Heart left ventricle (tissue), 16 donors: ENCODE results near the gene HACD2. TPM values are rescaled to one million over a fixed set of nuclear protein-coding genes. Genes with fewer than 3 reads are reported as not detected.

ENCODE experiments used
- ATAC-seq, 4 donors: fragments of 200-7000 bp; cut with Tn5 transposase; one replicate each; pipeline ENCODE4 v1.9.1; 2020 to 2022; ENCODE audit warnings: moderate library complexity in 4 of 4, mild to moderate bottlenecking in 3 of 4, moderate number of reproducible peaks in 1 of 4
- DNase-seq, 5 donors: peaks; one replicate each; pipeline ENCODE4 v3.0.0-alpha.2; 2020
- H3K27ac ChIP-seq, 12 donors: fragments of 200-600 bp; sonication (generic) in 4 of 12; one replicate each; pipeline versions ENCODE4 v1.5.0 to v1.8.0; 2016 to 2022; ENCODE audit warnings: mild to moderate bottlenecking in 2 of 12
- H3K27me3 ChIP-seq, 9 donors: fragments of 200-600 bp; sonication (generic) in 2 of 9; one replicate each; pipeline versions ENCODE4 v1.5.1 to v1.8.0; 2016 to 2022; ENCODE audit warnings: mild to moderate bottlenecking in 3 of 9
- H3K36me3 ChIP-seq, 9 donors: fragments of 200-600 bp; sonication (generic) in 2 of 9; one replicate each; pipeline versions ENCODE4 v1.5.0 to v1.8.0; 2018 to 2022; ENCODE audit warnings: mild to moderate bottlenecking in 2 of 9
- H3K4me1 ChIP-seq, 12 donors: fragments of 200-600 bp; sonication (generic) in 4 of 12; one replicate each; pipeline versions ENCODE4 v1.5.0 to v1.8.0; 2016 to 2022; ENCODE audit warnings: mild to moderate bottlenecking in 3 of 12
- H3K4me3 ChIP-seq, 12 donors: fragments of 200-600 bp; sonication (generic) in 4 of 12; one replicate each; pipeline versions ENCODE4 v1.5.0 to v1.8.0; 2017 to 2022; ENCODE audit warnings: mild to moderate bottlenecking in 9 of 12, moderate library complexity in 4 of 12
- H3K9me3 ChIP-seq, 12 donors: fragments of 200-600 bp; sonication (generic) in 4 of 12; one replicate each; pipeline versions ENCODE4 v1.5.0 to v1.8.0; 2016 to 2022; ENCODE audit warnings: mild to moderate bottlenecking in 1 of 12
- POLR2A ChIP-seq, 2 donors: fragments of 450-650 bp; IDR thresholded peaks; one replicate each; pipeline ENCODE4 v1.6.1; 2017; ENCODE audit warnings: antibody characterized with exemption in 2 of 2, mild to moderate bottlenecking in 2 of 2, moderate library complexity in 2 of 2
- WGBS, 4 donors: extraction: QIAGEN DNeasy Blood & Tissue Kit in 2 of 4; methylation state at CpG; one replicate each; pipeline versions ENCODE4 v1.1.5 to v1.1.7; 2013 to 2018; 5-methylcytosine and 5-hydroxymethylcytosine counted together
- intact Hi-C, 10 donors: fragments of 100-400 bp; cut with DNase I; formaldehyde crosslinking; loops; one replicate each; pipeline versions ENCODE4 v1.11.1 to v1.14.2; 2022
- polyA plus RNA-seq, 2 donors: library from polyadenylated mRNA; stranded (reverse); fragments of 200-250 nt; gene quantifications; one replicate each; pipeline ENCODE4 v1.2.3, GENCODE V29; 2013
- total RNA-seq, 9 donors: library from RNA; depleted of rRNA in 2 of 9; stranded (reverse); fragments of >200 nt in 2 of 9; fragmentation: NEBNext Ultra II Directional in 3 of 9; extraction: Animal tissue kit (Norgen Biotek cat#: 25700) in 3 of 9; gene quantifications; one replicate each; pipeline versions ENCODE4 v1.1.0 to v1.2.4, GENCODE V29; 2016 to 2023
- TF ChIP-seq, protein P1 (sequence below), 12 donors: fragments of 200-600 bp; sonication (generic) in 4 of 12; IDR thresholded peaks; one replicate each; pipeline versions ENCODE4 v1.5.0 to v1.8.0; 2018 to 2022; ENCODE audit warnings: antibody characterized with exemption in 12 of 12, mild to moderate bottlenecking in 5 of 12
- donor health status: ischemic (EF 13 %, LVEDD 7.1; RV severe dilation, severe dysfunction).
- donor health status: healthy with polysubstance abuse.
- donor health status: DM: no; HTN: yes; CAD: no.
- donor health status: DM: no; HTN: no; CAD: no.
- donor health status: ischemic (EF 25% LVEDD 6.9; RV normal size, moderate dysfunction).
- donor health status: ischemic (EF 25% LVEDD 5.7; RV mildly dilated, moderate dysfunction).
- donor health status: healthy.
- donor health status: DM: yes; HTN: yes; CAD: no.
- donor health status: ischemic (EF 35%, LVEDD 5.7; RV mildly dilated, moderate dysfunction).
- donor health status: nonischemic (EF 11% LVEDD 7.7; RV severe dilation, severe dysfunction).
- donor health status: DM: yes; HTN: yes; CAD: no.
- donor health status: PGD.
- donor health status: ischemic (EF 29% LVEDD 5.4; RV normal size, mild dysfunction).
- donor health status: nonischemic (EF 23%, LVEDD 6.1; RV moderate dilation, normal function).

HACD2 gene
- total and polyA plus RNA-seq, 11 donors, result 5.6 to 23.3 (median 9.7) TPM

DNA sequence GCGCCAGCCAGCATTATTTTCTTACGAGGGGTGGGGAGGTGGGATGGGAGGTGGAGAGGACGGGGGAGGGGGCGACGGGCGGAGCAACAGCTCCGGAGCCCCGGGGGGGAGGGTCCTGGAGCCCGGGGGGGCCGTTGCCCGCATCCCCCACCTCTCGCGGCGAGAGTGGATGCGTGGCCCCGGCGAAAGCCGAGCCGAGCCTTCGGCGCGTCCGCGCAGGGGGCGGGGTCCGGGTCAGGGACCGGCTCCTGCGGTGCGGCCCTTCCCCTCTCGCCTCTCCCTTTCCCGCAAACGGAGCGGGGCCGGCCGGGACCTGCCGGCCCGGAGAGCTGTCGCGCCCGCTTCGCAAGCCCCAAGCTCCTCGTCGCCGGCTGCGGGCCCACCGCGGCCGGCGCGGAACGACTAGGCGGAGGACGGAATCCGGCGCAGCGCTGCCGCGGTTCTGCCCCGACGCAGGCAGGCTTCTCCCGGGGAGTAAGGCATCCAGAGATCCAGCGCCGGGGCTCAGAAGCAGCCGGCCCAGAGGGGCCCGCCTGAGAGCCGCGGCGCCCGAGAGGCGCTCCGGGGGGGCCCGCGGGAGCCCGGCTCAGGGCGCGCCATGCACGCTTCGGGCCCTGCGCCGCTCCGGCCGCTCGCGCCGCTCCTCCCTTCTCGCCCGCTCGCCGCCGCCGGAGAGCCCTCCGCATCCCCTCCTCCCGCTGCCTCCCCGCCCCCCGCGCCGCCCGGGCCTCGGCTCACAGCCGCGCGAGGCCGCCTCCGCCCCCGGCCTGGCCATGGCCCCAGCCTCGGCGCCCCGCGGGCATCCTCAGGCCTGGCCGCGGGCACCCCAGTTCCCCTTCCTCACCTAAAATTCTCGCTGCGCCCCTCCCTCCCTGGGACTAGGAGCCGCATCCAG, 135.5 kb downstream of the HACD2 start:
- Histone ChIP-seq H3K36me3 (no peaks in the 10 kb centered on the region), H3K27ac (peak overlapping the region; percentile 80 to 97 (median 93)), H3K27me3 (peaks cover 0 to 52% (median 7%) of the 10 kb centered on the region in 9 donors), H3K4me1 (peaks cover 0 to 38% (median 11%) of the 10 kb centered on the region in 12 donors), H3K9me3 (no peaks in the 10 kb centered on the region), H3K4me3 (peak overlapping the region; percentile 61 to 92 (median 78))
- 1 to 2% (median 1%) methylated on average over 18 to 114 of the region's 114 CpGs for whole genome bisulfite sequencing, 4 donors
- TF ChIP-seq POLR2A (IDR thresholded peaks at IDR 0.05), result peak in 1 of 2 donors; percentile 32
- TF ChIP-seq, protein P1, sequence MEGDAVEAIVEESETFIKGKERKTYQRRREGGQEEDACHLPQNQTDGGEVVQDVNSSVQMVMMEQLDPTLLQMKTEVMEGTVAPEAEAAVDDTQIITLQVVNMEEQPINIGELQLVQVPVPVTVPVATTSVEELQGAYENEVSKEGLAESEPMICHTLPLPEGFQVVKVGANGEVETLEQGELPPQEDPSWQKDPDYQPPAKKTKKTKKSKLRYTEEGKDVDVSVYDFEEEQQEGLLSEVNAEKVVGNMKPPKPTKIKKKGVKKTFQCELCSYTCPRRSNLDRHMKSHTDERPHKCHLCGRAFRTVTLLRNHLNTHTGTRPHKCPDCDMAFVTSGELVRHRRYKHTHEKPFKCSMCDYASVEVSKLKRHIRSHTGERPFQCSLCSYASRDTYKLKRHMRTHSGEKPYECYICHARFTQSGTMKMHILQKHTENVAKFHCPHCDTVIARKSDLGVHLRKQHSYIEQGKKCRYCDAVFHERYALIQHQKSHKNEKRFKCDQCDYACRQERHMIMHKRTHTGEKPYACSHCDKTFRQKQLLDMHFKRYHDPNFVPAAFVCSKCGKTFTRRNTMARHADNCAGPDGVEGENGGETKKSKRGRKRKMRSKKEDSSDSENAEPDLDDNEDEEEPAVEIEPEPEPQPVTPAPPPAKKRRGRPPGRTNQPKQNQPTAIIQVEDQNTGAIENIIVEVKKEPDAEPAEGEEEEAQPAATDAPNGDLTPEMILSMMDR (IDR thresholded peaks at IDR 0.05), result no peak
- peak in 3 of 4 donors; percentile 38 to 71 (median 58) for ATAC-seq
- peak; percentile 58 to 80 (median 61) for DNase-seq
- intact Hi-C loops, result loop anchor here in 9 of 10 donors (2.0 to 10.0 kb wide), 14 partner anchors 33 to 122 kb away; no protein-coding TSS in a partner anchor

DNA sequence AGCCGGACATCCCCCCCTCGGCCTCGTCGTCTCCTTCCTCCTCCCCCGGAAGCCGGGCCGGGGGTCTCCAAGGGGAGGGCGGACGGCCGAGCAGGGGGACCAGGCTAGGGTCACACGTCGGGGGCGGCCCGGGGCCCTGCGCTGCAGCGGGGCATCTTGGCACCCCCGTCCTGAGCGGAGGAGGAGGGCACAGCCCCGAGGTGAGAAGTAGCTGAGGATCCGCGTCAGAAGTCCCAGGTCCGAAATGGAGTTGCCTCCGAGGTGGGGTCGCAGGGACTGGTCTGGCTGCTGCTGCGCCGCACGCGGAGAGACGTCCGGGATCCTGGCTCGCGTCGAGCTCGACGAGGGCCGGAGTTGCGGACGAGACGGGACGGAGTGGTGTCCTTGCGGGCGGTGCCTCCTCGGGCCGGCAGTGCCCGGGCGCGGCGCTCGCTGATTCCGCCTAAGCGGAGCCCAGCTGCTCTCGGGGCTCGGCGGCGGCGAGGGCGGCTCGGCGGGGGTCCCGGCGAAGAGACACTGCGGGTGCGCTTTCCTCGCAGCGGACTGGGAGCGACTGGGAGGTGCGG, 136.2 kb downstream of the HACD2 start, which contains the start of gene ADCY5:
Gene ADCY5, minus strand, starts transcription at position 555 of the 566 bp plus-strand sequence. Its CDS starts 545 bp downstream, at position 10.
- TF ChIP-seq, protein P1 (IDR thresholded peaks at IDR 0.05), result no peak
- no peak for TF ChIP-seq POLR2A (IDR thresholded peaks at IDR 0.05)
- H3K9me3 ChIP-seq, result no peaks in the 10 kb centered on the region
- no peaks in the 10 kb centered on the region for H3K36me3 ChIP-seq
- peak in 3 of 5 donors; percentile 39 to 68 (median 49) for DNase-seq
- peaks cover 0 to 44% (median 12%) of the 10 kb centered on the region in 12 donors for H3K4me1 ChIP-seq
- WGBS, 4 donors, result 1% methylated on average over 22 to 67 of the region's 67 CpGs; no CpG with 5 or more reads in 1 of the 4 donors
- intact Hi-C loops, result loop anchor here in 9 of 10 donors (2.0 to 10.0 kb wide), 14 partner anchors 34 to 121 kb away; no protein-coding TSS in a partner anchor
- peak within 1 kb of the TSS; percentile 61 to 92 (median 78) for H3K4me3 ChIP-seq
- peaks cover 0 to 54% (median 7%) of the 10 kb centered on the region in 9 donors for H3K27me3 ChIP-seq
- ATAC-seq, result peak in 2 of 4 donors; percentile 22 to 23
- H3K27ac ChIP-seq, result peak within 1 kb of the TSS; percentile 80 to 97 (median 93)

DNA sequence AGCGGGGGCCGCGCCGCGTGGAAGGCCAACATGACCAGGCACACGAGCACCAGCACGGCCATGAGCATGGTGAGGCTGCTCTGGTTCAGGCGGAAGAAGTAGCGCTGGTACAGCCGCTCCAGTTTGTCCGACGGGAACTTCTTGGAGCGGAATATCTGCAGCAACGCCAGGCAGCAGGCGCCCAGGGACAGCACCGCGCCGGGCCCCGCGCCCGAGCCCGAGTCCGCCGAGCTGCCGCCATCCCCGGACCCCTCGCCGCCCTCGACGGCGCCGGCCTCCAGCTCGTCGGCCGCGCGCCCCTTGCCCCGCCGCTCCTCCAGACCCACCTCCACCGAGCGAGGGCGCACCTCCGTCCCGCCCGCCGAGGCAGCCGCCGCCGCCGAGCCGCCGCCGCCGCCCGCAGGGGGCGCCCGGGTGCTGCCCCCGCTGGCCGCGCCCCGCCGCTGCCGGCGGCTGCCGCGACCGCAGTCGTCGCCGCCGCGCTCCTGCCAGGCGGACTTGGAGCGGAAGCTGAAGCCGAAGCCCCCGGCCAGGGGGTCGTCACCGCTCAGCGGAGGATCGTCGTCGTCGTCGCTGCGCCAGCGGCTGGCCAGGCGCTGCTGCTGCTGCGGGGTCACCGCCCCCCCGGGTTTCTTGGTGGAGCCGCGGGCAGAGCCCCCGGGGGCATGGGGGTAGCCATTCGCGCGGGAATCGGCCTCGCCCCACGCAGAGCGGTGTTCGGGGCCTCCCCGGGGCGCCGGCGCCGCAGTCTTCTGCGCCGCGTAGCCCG, 136.9 kb downstream of the HACD2 start:
- H3K4me1 ChIP-seq, result peaks cover 0 to 51% (median 15%) of the 10 kb centered on the region in 12 donors
- H3K27me3 ChIP-seq, result peaks cover 0 to 54% (median 7%) of the 10 kb centered on the region in 9 donors

More for the DNA sequence above, 136.9 kb downstream of the HACD2 start:
- DNase-seq (peak in 4 of 5 donors; percentile 43 to 77 (median 47)), ATAC-seq (peak in 2 of 4 donors; percentile 1 to 11)
- intact Hi-C loops, result loop anchor here in 9 of 10 donors (2.0 to 10.0 kb wide), 15 partner anchors 34 to 121 kb away; no protein-coding TSS in a partner anchor
- Histone ChIP-seq H3K36me3 (no peaks in the 10 kb centered on the region), H3K27ac (peak overlapping the region; percentile 80 to 97 (median 93)), H3K4me3 (peak overlapping the region; percentile 61 to 92 (median 78)), H3K9me3 (no peaks in the 10 kb centered on the region)
- WGBS, 4 donors, result 7 to 20% (median 9%) methylated on average over 29 to 110 of the region's 110 CpGs; no CpG with 5 or more reads in 1 of the 4 donors
- TF ChIP-seq, protein P1 (IDR thresholded peaks at IDR 0.05), result peak in 9 of 12 donors; percentile 3 to 49 (median 35)
- TF ChIP-seq POLR2A (IDR thresholded peaks at IDR 0.05), result no peak
